BLaER1 treated with 17β-estradiol and CSF1 and Interleukin-3, amounts not matched to agents 10 nM and 100 nM (cell line): Measurements from ENCODE around the gene LAMA2.

Experiments
- H3K27ac ChIP-seq, 11 experiments: shearing (Covaris generic); formaldehyde crosslinking; 2 replicates each; pipeline ENCODE4 v1.8.1; 2022
- H3K27me3 ChIP-seq, 11 experiments: shearing (Covaris generic); formaldehyde crosslinking; 2 replicates each; pipeline ENCODE4 v1.8.1; 2022
- H3K36me3 ChIP-seq, 11 experiments: shearing (Covaris generic); formaldehyde crosslinking; 2 replicates each; pipeline ENCODE4 v1.8.1; 2022
- H3K4me1 ChIP-seq, 10 experiments: shearing (Covaris generic); formaldehyde crosslinking; 2 replicates each; pipeline ENCODE4 v1.8.1; 2022
- H3K4me2 ChIP-seq, 11 experiments: shearing (Covaris generic); formaldehyde crosslinking; 2 replicates each; pipeline ENCODE4 v1.8.1; 2022
- H3K4me3 ChIP-seq, 10 experiments: shearing (Covaris generic); formaldehyde crosslinking; 2 replicates each; pipeline ENCODE4 v1.8.1; 2022
- H3K9ac ChIP-seq, 11 experiments: shearing (Covaris generic); formaldehyde crosslinking; 2 replicates each; pipeline ENCODE4 v1.8.1; 2022
- H3K9me3 ChIP-seq, 11 experiments: shearing (Covaris generic); formaldehyde crosslinking; replicated peaks in 1 of 11; 2 replicates each; pipeline ENCODE4 v1.8.1; 2022
- H4K20me1 ChIP-seq, 11 experiments: shearing (Covaris generic); formaldehyde crosslinking; 2 replicates each; pipeline ENCODE4 v1.8.1; 2022
- Cebpa-rat ChIP-seq, 11 experiments: shearing (Covaris generic); IDR thresholded peaks; 2 replicates each; pipeline ENCODE4 v1.8.1; 2022

The LAMA2 gene

GRCh38 chr6:129279343-129280292 lies 396.7 kb downstream of the LAMA2 start:
- no peaks in the 10 kb centered on the region for H3K36me3 ChIP-seq
- H3K27ac ChIP-seq = peak overlapping the region in 1 of 11 experiments; percentile 19; a peak in 1 of 22 replicates
- H4K20me1 ChIP-seq = no peaks in the 10 kb centered on the region
- no peak for TF ChIP-seq Cebpa-rat (IDR thresholded peaks at IDR 0.05)
- H3K9me3 ChIP-seq = no peaks in the 10 kb centered on the region
- peaks cover 18 to 44% (median 33%) of the 10 kb centered on the region in 10 experiments for H3K4me1 ChIP-seq
- H3K4me3 ChIP-seq = no peak overlapping the region
- H3K9ac ChIP-seq = no peak overlapping the region
- no peaks in the 10 kb centered on the region for H3K27me3 ChIP-seq
- H3K4me2 ChIP-seq = peak overlapping the region in 9 of 11 experiments; percentile 21 to 81 (median 57); a peak in 19 of 22 replicates

- TF ChIP-seq Cebpa-rat (IDR thresholded peaks at IDR 0.05) = no peak
- Histone ChIP-seq H3K9ac (no peak overlapping the region), H3K4me1 (peaks cover 18 to 44% (median 33%) of the 10 kb centered on the region in 10 experiments), H3K27ac (peak overlapping the region in 1 of 11 experiments; percentile 19; a peak in 1 of 22 replicates), H3K9me3 (no peaks in the 10 kb centered on the region), H3K4me2 (peak overlapping the region; percentile 21 to 81 (median 60); a peak in 18 of 22 replicates), H3K36me3 (no peaks in the 10 kb centered on the region), H3K4me3 (no peak overlapping the region; a peak in 1 of 20 replicates), H4K20me1 (no peaks in the 10 kb centered on the region), H3K27me3 (no peaks in the 10 kb centered on the region)
Observed at GRCh38 chr6:129280293-129280644, 397.3 kb downstream of the LAMA2 start.

GRCh38 chr6:129280749-129281148 lies 397.8 kb downstream of the LAMA2 start:
- H3K27ac ChIP-seq = peak overlapping the region in 5 of 11 experiments; percentile 5 to 31 (median 20); a peak in 4 of 22 replicates
- no peaks in the 10 kb centered on the region for H3K27me3 ChIP-seq
- H3K4me3 ChIP-seq = no peak overlapping the region; a peak in 1 of 20 replicates
- TF ChIP-seq Cebpa-rat (IDR thresholded peaks at IDR 0.05) = no peak
- H3K36me3 ChIP-seq = no peaks in the 10 kb centered on the region
- no peak overlapping the region for H3K9ac ChIP-seq
- no peaks in the 10 kb centered on the region for H3K9me3 ChIP-seq
- H3K4me1 ChIP-seq = peaks cover 18 to 44% (median 33%) of the 10 kb centered on the region in 10 experiments
- H4K20me1 ChIP-seq = no peaks in the 10 kb centered on the region
- H3K4me2 ChIP-seq = peak overlapping the region; percentile 43 to 81 (median 60)

- Histone ChIP-seq H3K9me3 (no peaks in the 10 kb centered on the region), H3K9ac (no peak overlapping the region), H4K20me1 (no peaks in the 10 kb centered on the region), H3K27me3 (no peaks in the 10 kb centered on the region), H3K4me3 (no peak overlapping the region; a peak in 1 of 20 replicates), H3K36me3 (no peaks in the 10 kb centered on the region), H3K27ac (peak overlapping the region in 5 of 11 experiments; percentile 5 to 31 (median 20); a peak in 4 of 22 replicates), H3K4me2 (peak overlapping the region in 10 of 11 experiments; percentile 43 to 81 (median 60); a peak in 17 of 22 replicates), H3K4me1 (peaks cover 18 to 44% (median 33%) of the 10 kb centered on the region in 10 experiments)
- TF ChIP-seq Cebpa-rat (IDR thresholded peaks at IDR 0.05) = no peak
Observed at GRCh38 chr6:129281168-129281796, 398.3 kb downstream of the LAMA2 start.

- no peak for TF ChIP-seq Cebpa-rat (IDR thresholded peaks at IDR 0.05)
Observed at GRCh38 chr6:129282019-129282418, 399.1 kb downstream of the LAMA2 start.

GRCh38 chr6:129284225-129284624 lies 401.3 kb downstream of the LAMA2 start:
- Histone ChIP-seq H4K20me1 (no peaks in the 10 kb centered on the region), H3K36me3 (no peaks in the 10 kb centered on the region), H3K27ac (no peak overlapping the region), H3K4me3 (no peak overlapping the region), H3K4me2 (no peak overlapping the region), H3K4me1 (peaks cover 18 to 31% (median 25%) of the 10 kb centered on the region in 10 experiments), H3K27me3 (no peaks in the 10 kb centered on the region), H3K9me3 (no peaks in the 10 kb centered on the region), H3K9ac (no peak overlapping the region)
- no peak for TF ChIP-seq Cebpa-rat (IDR thresholded peaks at IDR 0.05)

More at GRCh38 chr6:129282019-129282418, 399.1 kb downstream of the LAMA2 start:
- Histone ChIP-seq H3K9ac (no peak overlapping the region), H3K4me2 (peak overlapping the region in 2 of 11 experiments; percentile 54 to 81; a peak in 2 of 22 replicates), H3K27ac (no peak overlapping the region), H3K27me3 (no peaks in the 10 kb centered on the region), H3K4me3 (no peak overlapping the region), H3K9me3 (no peaks in the 10 kb centered on the region), H4K20me1 (no peaks in the 10 kb centered on the region), H3K4me1 (peaks cover 18 to 44% (median 33%) of the 10 kb centered on the region in 10 experiments), H3K36me3 (no peaks in the 10 kb centered on the region)

GRCh38 chr6:129287231-129288177 lies 404.6 kb downstream of the LAMA2 start:
- Histone ChIP-seq H3K9ac (no peak overlapping the region), H4K20me1 (no peaks in the 10 kb centered on the region), H3K27me3 (no peaks in the 10 kb centered on the region), H3K4me1 (no peaks in the 10 kb centered on the region), H3K27ac (no peak overlapping the region), H3K4me3 (no peak overlapping the region), H3K36me3 (no peaks in the 10 kb centered on the region), H3K9me3 (no peaks in the 10 kb centered on the region), H3K4me2 (no peak overlapping the region)
- TF ChIP-seq Cebpa-rat (IDR thresholded peaks at IDR 0.05) = no peak

- Histone ChIP-seq H3K4me2 (no peak overlapping the region), H3K36me3 (no peaks in the 10 kb centered on the region), H3K4me1 (no peaks in the 10 kb centered on the region), H3K27me3 (no peaks in the 10 kb centered on the region), H3K27ac (no peak overlapping the region), H4K20me1 (no peaks in the 10 kb centered on the region), H3K4me3 (no peak overlapping the region), H3K9me3 (no peaks in the 10 kb centered on the region), H3K9ac (no peak overlapping the region)
- TF ChIP-seq Cebpa-rat (IDR thresholded peaks at IDR 0.05) = no peak
Observed at GRCh38 chr6:129289442-129289841, 406.5 kb downstream of the LAMA2 start.
